Kidney (tissue), 14 donors: ENCODE data around the gene PATJ. TPM values are rescaled to one million over a fixed set of nuclear protein-coding genes. Genes with fewer than 3 reads are reported as not detected.

ENCODE experiments used
- DNase-seq, 5 donors: peaks; one replicate each; pipeline ENCODE4 v3.0.0-alpha.2; 2013 to 2020
- FAIRE-seq: peaks from 2 replicates; lab custom pipeline; 2012; peaks lifted over from hg19 to GRCh38; lab: Jason Lieb, UNC
- H3K27ac ChIP-seq, 2 donors: one replicate each; pipeline ENCODE4 v1.7.0; 2013; ENCODE audit warnings: low read depth in 2 of 2, low read length in 2 of 2, inconsistent platforms in 1 of 2
- H3K27me3 ChIP-seq: one replicate; pipeline ENCODE4 v1.7.1; 2013; ENCODE audit warnings: low read length, inconsistent platforms; ENCODE audit not compliant: control insufficient read depth, insufficient read depth
- H3K36me3 ChIP-seq, 3 donors: one replicate each; pipeline versions ENCODE4 v1.7.0 to v1.7.1; 2013; ENCODE audit warnings: low read length in 3 of 3, control low read depth in 1 of 3, inconsistent platforms in 1 of 3; ENCODE audit not compliant: insufficient read depth in 3 of 3, control insufficient read depth in 2 of 3
- H3K4me1 ChIP-seq, 3 donors: one replicate each; pipeline versions ENCODE4 v1.7.0 to v1.7.1; 2013; ENCODE audit warnings: low read length in 3 of 3, inconsistent platforms in 1 of 3, low read depth in 1 of 3; ENCODE audit not compliant: control insufficient read depth in 2 of 3, insufficient read depth in 2 of 3
- H3K4me3 ChIP-seq, 3 donors: one replicate each; pipeline versions ENCODE4 v1.7.0 to v1.8.1; 2013; ENCODE audit warnings: low read length in 3 of 3, control low read depth in 1 of 3, inconsistent platforms in 1 of 3
- H3K9ac ChIP-seq, 3 donors: one replicate each; pipeline versions ENCODE4 v1.7.0 to v1.7.1; 2013; ENCODE audit warnings: low read length in 3 of 3, control low read depth in 1 of 3, inconsistent platforms in 1 of 3
- H3K9me3 ChIP-seq, 3 donors: one replicate each; pipeline versions ENCODE4 v1.7.0 to v1.7.1; 2013; ENCODE audit warnings: low read length in 3 of 3, control low read depth in 1 of 3, inconsistent platforms in 1 of 3; ENCODE audit not compliant: control insufficient read depth in 2 of 3, insufficient read depth in 1 of 3
- CTCF ChIP-seq: IDR thresholded peaks from 3 replicates; pipeline ENCODE4 v1.5.1; 2012; ENCODE audit warnings: mild to moderate bottlenecking, moderate library complexity, borderline replicate concordance; ENCODE audit not compliant: insufficient read depth; ENCODE audit errors: extremely low read depth
- intact Hi-C: fragments of 100-400 bp; cut with DNase I; formaldehyde crosslinking; loops from one replicate; pipeline ENCODE4 v1.11.1; 2022
- polyA plus RNA-seq: library from polyadenylated mRNA; stranded (reverse); fragments of 350-450 nt; fragmentation: Illumina TruSeq; extraction: RNeasy Lipid Tissue Mini Kit (QIAGEN cat#74804); gene quantifications from one replicate; pipeline ENCODE4 v1.2.3, GENCODE V29; 2014; ENCODE audit warnings: low read depth, low replicate concordance; ENCODE audit not compliant: insufficient read depth
- total RNA-seq: library from RNA; stranded (reverse); fragmentation: NEBNext Ultra II Directional; extraction: Animal tissue kit (Norgen Biotek cat#: 25700); gene quantifications from one replicate; pipeline ENCODE4 v1.2.1, GENCODE V29; 2021
- donor health status: control.
- donor health status: control.
- donor health status: control.
- donor health status: control.
- donor health status: control.
- donor health status: DM: yes; HTN: yes; CAD: no.
- donor health status: Normal renal cell carcinoma (clear cell type).

The PATJ gene
- total and polyA plus RNA-seq, 2 donors from 2014 or later, result 44.0 to 98.0 TPM

DNA sequence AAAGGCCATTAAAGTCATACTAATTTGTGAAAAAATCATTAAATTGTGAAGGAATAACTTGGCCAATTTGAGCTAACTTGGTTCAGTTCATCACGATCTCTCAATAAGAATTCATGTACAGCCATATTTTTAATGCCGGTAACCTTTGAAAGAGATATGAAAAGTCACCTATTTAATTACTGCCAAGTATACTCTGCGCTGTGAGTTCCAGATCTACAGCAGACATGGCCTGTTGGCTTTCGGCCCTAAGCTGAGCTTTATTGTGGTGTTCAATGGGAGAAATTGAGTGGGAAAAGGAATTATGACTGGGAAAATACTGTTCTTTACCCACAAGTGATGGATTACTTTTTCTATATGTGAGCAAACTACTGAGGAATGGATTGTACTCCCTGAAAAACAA is 292.5 kb downstream of the PATJ start:
- Histone ChIP-seq H3K4me3 (no peak overlapping the region), H3K36me3 (peaks cover 0 to 4% (median 0%) of the 10 kb centered on the region in 3 donors), H3K27me3 (no peaks in the 10 kb centered on the region), H3K9me3 (no peaks in the 10 kb centered on the region), H3K9ac (no peak overlapping the region), H3K4me1 (no peaks in the 10 kb centered on the region), H3K27ac (no peak overlapping the region)
- TF ChIP-seq CTCF, result no peak
- FAIRE-seq (no peak), DNase-seq (no peak)
- intact Hi-C loops, result no loop called here

DNA sequence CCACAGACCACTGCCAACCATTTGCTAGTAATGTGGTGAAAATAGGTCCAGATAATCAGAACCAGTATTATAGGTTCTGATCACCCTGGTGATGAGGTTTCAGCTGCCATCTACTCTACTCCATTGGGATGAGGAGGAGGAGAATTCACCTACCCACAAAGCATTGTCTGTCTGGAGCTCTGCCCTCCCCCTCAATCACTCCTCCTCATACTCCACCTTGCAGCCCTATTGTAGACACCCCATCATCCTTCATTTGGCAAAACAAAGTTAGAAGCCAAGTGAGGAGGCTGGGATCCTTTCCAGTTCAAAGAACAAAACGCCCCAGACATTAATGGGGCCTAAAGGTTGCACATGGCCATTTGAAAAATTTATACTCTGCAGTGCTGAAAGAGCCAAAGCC is 295.0 kb downstream of the PATJ start:
- FAIRE-seq, result no peak
- Histone ChIP-seq H3K4me1 (no peaks in the 10 kb centered on the region), H3K9me3 (no peaks in the 10 kb centered on the region), H3K27me3 (no peaks in the 10 kb centered on the region), H3K9ac (no peak overlapping the region), H3K27ac (no peak overlapping the region), H3K4me3 (no peak overlapping the region), H3K36me3 (peaks cover 0 to 4% (median 0%) of the 10 kb centered on the region in 3 donors)
- intact Hi-C loops, result no loop called here
- no peak for DNase-seq
- no peak for TF ChIP-seq CTCF

- intact Hi-C loops, result no loop called here
- no peaks in the 10 kb centered on the region for H3K9me3 ChIP-seq
- TF ChIP-seq CTCF, result no peak
- H3K9ac ChIP-seq, result no peak overlapping the region
- DNase-seq, result no peak
- FAIRE-seq, result no peak
- H3K4me3 ChIP-seq, result no peak overlapping the region
- H3K27me3 ChIP-seq, result no peaks in the 10 kb centered on the region
- H3K4me1 ChIP-seq, result no peaks in the 10 kb centered on the region
- H3K27ac ChIP-seq, result no peak overlapping the region
- peaks cover 0 to 4% (median 0%) of the 10 kb centered on the region in 3 donors for H3K36me3 ChIP-seq
Observed at GRCh38 chr1:62038594-62039284, 296.5 kb downstream of the PATJ start.

GRCh38 chr1:62040450-62040849 is 298.2 kb downstream of the PATJ start:
- H3K36me3 ChIP-seq, result peaks cover 0 to 4% (median 1%) of the 10 kb centered on the region in 3 donors
- no peak overlapping the region for H3K9ac ChIP-seq
- no peak overlapping the region for H3K27ac ChIP-seq
- no peak overlapping the region for H3K4me3 ChIP-seq
- no peak for TF ChIP-seq CTCF
- no peaks in the 10 kb centered on the region for H3K9me3 ChIP-seq
- FAIRE-seq (no peak), DNase-seq (peak in 1 of 5 donors; percentile 37)
- no peaks in the 10 kb centered on the region for H3K4me1 ChIP-seq
- no peaks in the 10 kb centered on the region for H3K27me3 ChIP-seq
- intact Hi-C loops, result no loop called here
